HG03060 (cell line): ENCODE results near the gene YAF2.

Source experiments
- ATAC-seq: cut with Tn5 transposase; IDR thresholded peaks from one replicate; pipeline ENCODE4 v1.9.1; 2021; ENCODE audit warnings: low read depth, moderate number of reproducible peaks; ENCODE audit not compliant: unreplicated experiment

Gene YAF2

GRCh38 chr12:42156232-42156631 is 81.8 kb downstream of the YAF2 start:
- ATAC-seq, result no peak

DNA sequence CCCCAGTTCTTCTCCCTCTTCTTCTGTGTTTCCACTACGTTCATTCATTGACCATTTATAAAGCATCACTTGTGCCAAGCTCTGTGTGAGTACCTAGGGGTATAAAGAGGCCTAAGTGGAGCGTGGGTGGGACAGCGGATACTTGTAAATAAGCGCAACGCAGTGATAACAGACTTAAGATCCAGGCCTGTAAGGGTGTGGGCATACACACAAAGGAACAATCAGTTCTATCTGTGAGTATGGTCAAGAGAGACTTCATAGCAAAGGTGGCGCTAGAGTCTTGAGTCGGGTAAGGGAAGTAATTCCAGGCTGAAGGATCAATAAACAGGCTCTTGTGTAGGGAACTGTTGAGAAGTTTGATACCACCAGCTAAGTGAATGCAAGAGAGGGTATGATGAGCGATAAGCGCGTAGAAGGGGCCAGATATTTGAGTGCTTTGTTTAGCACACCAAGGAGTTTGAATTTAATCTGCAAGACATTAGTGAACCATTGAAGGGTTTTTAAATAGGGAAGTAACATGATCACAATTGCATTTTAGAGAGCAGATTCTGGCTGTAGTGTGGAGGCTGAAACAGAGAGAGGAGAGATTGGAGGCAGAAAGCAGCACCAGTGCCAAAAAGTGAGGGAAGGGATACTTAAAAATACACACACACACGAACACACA is 92.4 kb downstream of the YAF2 start:
- no peak for ATAC-seq

- no peak for ATAC-seq
Observed at GRCh38 chr12:42145197-42145549, 92.9 kb downstream of the YAF2 start.

- peak; percentile 80 for ATAC-seq
Observed at GRCh38 chr12:42144408-42145196, 93.4 kb downstream of the YAF2 start, which contains the start of gene GXYLT1. GXYLT1 (minus strand) TSS chr12:42144874; CDS start chr12:42144646, 228 bp downstream.

GRCh38 chr12:42144158-42144407 is 94.0 kb downstream of the YAF2 start:
- peak; percentile 12 for ATAC-seq

DNA sequence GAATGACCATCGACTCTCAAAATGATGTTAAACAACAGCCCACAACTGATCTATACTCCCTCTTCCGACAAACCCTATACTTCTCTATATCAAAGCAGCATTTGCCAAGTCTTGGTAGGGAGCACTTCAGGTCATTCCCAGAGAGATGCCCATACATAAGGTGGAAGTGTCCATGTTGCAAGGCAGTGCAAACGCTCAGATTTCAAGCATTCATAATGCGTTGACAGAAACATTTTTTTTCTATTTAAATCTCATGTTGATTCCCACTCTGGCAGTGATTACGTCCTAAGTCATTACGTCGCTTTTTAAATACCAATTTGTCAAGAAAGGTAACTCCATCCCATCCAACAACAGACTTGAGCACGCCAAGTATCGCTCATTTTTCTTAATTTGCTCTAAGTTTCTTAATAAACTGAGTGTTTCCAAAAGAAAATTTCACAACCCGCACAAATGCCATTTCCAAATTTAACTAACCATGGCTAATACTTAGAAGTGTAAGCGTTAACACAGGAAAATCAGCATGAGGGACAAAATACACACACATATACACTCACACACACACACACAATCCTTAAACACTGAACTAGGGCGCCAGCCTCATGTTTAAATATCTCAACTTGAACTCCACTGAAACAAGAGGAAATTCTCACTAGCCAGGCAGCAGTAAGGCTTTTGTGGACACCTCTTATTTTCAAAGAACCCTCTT is 94.4 kb downstream of the YAF2 start:
- ATAC-seq, result no peak

DNA sequence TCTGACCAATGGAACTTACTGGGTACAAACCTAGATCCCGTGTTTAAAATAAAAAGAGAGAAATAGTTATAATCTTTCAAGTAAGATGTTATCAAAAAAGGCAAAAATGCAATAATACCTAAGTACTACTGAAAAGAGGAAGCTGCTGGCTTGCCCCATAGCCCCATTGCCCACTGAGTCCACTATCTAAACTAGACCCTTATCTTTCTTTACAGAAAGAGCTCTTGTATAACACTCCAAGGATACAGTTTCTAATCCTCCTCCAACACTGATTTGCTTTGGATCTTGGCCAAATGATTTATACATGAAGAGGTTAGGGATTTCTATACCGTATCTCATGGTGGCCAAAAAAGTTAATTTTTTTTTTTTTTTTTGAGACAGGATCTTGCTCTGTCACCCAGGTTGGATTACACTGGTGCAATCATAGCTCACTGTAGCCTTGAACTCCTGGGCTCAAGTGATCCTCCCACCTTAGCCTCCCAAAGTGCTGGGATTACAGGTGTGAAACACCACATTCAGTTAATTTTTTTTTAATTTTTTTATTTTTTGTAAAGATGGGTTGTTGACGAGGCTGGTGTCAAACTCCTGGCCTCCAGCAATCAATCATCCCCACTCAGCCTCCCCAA is 96.0 kb downstream of the YAF2 start:
- no peak for ATAC-seq

DNA sequence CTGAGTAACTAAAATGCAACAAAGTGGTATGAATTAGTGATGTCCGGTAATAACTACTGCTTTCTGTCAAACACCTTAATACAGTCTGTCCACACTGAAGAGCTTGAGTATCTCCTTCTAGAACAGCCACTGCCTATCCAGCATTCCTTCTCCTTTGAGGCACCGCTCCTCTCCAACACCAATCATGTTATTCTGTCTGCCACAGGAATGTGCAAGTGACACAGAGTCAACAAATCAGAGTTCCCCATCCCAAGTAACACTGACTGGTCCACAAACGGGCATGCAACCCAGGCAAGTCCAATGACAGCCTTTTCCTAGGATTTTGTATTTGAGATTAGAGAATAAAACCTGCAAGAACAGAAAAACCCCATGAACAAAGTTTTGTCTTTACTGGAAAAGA is 97.1 kb downstream of the YAF2 start:
- no peak for ATAC-seq

DNA sequence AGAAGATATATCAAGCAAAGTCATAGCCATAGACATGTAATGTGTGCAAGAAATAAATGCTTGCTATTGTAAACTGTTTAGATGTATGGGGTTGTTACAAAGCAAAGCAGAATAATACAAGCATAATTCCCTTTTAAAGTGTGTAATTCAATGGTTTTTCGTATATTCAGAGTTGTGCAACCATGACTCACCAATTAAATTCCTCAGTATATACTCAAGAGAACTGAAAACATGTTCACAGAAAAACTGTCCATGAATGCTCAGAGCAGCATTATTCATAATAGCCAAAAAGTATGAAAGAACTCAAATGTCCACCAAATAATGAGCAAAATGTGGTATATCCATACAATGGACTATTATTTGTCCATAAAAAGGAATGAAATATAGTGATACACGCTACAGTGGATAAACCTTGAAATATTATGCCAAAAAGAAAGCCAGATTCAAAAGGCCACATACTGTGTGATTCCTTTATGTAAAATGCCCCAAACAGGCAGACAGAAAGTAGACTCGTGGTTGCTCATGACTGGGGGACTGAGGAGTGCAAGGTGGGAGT is 102.7 kb downstream of the YAF2 start:
- no peak for ATAC-seq

DNA sequence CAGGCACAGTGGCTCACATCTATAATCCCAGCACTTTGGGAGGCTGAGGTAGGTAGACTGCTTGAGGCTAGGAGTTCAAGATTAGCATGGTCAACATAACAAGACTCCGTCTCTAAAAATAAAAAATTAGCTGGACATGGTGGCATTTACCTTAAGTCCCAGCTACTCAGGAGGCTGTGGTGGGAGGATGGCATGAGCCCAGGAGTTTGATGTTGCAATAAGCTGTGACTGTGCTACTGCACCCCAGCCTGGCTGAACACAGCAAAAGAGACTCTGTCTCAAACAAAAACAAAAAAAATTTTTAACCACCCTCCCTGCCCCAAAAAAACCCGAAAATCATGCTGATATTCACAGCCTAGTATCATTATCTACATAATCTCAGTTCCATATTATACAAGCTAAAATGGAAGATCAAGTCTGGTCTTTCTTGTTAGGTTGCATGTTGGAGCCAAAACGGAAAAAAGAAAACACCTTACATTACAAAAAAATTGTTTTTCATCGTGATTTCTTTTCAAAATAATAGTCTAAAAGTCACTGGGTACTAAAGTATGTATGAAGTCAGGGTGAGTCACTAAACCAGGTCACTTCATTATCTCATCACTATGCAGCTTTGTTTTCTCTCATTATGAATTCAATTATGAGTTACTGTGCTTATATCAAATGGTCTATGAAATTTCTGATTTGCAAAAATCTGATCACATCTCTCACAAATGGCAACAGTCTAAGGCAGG is 107.2 kb downstream of the YAF2 start:
- no peak for ATAC-seq

GRCh38 chr12:42129595-42130204 is 108.3 kb downstream of the YAF2 start:
- no peak for ATAC-seq

DNA sequence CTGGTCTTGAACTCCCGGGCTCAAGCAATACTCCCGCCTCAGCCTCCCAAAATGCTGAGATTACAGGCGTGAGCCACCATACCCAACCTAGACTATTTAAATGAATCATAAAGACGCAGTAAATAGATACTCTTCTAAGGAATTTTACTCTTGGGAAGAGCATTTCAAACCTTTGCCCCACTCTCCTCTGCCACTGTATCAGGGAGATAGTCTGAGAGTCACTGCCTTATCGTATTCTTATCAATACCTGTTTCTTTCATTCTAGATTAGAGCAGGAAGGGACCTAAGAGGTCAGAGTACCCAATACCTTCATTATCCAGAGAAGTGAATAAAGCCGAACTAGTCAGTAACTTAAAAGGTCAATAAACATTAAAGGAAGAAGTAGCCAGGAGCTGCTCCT is 109.2 kb downstream of the YAF2 start:
- ATAC-seq, result no peak

GRCh38 chr12:42128327-42128726 is 109.7 kb downstream of the YAF2 start:
- no peak for ATAC-seq

GRCh38 chr12:42126963-42127362 is 111.1 kb downstream of the YAF2 start:
- no peak for ATAC-seq

- ATAC-seq, result no peak
Observed at GRCh38 chr12:42125388-42125767, 112.7 kb downstream of the YAF2 start.

GRCh38 chr12:42124764-42125387 is 113.2 kb downstream of the YAF2 start:
- no peak for ATAC-seq

GRCh38 chr12:42119085-42119633 is 118.9 kb downstream of the YAF2 start:
- ATAC-seq, result no peak

DNA sequence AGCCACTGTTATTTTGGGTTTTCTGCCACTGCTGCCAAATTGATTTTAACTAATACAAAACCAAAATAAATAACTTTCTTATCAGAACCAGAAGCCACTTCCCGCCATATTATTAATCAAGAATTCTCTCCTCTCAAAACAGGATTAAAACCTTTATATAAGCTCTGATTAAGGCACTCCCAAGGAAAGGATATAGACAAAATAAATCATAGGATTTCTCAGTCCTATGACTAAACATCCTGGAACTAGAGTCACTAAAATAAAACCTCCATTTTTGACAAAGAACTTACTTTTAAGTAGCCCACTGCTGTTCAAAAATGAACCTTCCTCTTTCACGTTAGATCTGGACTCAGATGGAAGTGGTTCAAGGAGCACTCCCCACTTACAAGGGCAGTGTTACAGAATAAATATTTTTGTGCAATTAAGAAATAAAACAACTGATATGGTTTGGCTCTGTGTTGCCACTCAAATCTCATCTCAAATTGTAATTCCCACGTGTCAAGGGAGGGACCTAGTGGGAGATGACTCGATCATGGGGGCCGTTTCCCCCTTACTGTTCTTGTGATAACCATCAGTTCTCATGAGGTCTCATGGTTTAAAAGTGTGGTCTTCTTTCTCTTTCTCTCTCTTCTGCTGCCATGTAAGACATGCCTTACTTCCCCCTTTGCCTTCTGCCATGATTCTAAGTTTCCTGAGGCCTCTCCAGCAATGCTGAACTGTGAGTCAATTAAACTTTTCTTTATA is 119.7 kb downstream of the YAF2 start:
- no peak for ATAC-seq

GRCh38 chr12:42109031-42109430 is 129.0 kb downstream of the YAF2 start:
- ATAC-seq, result no peak
